ENCODE data around the gene RNF144A.

DNA sequence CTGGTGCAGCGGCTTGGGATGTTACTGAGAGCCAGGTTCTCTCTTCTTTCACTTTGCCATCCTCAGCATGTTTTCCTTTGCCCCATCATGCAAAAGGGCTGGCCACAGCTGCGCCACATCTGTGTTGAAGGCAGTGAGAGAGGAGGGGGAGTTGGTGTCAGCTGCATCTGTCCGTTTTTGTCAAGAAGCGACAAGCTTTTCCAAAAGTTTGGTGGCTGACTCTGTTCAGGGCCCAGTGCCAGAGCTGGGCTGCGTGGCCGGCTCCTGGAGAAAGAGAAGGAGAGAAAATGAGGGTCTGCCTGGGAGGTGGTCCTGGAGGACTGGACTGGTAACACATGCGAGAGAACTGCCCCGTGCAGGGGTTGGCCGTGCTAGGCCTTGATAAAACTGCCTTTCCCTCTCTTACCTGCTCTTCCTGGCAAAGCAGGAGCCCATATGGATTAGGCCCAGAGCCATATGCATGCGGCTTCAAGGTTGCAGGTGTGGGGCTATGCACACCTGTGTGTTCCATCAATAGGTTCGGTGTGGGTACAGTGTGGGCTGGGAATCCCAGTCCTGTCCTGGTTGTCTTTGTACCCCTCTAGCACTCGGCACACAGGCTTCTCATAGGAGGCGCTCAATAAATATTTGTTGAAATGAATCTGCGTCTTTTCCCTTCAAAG, 9.0 kb downstream of the RNF144A start:
- TF ChIP-seq, protein P1, sequence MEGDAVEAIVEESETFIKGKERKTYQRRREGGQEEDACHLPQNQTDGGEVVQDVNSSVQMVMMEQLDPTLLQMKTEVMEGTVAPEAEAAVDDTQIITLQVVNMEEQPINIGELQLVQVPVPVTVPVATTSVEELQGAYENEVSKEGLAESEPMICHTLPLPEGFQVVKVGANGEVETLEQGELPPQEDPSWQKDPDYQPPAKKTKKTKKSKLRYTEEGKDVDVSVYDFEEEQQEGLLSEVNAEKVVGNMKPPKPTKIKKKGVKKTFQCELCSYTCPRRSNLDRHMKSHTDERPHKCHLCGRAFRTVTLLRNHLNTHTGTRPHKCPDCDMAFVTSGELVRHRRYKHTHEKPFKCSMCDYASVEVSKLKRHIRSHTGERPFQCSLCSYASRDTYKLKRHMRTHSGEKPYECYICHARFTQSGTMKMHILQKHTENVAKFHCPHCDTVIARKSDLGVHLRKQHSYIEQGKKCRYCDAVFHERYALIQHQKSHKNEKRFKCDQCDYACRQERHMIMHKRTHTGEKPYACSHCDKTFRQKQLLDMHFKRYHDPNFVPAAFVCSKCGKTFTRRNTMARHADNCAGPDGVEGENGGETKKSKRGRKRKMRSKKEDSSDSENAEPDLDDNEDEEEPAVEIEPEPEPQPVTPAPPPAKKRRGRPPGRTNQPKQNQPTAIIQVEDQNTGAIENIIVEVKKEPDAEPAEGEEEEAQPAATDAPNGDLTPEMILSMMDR (conservative IDR thresholded peaks at IDR 0.05 in 1 of 2, IDR thresholded peaks at IDR 0.05 in 1 of 2; ENCODE audit: extremely low read depth in 1 of 2, insufficient read depth in 1 of 2, low read depth in 1 of 2, low read length in 2 of 2) = no peak
- TF ChIP-seq EZH2 (IDR thresholded peaks at IDR 0.05; ENCODE audit: borderline replicate concordance, low read length) = no peak

Data from mammary epithelial cell (primary cell).